HG02884 (cell line): ENCODE results near the gene TMTC4.
A peak's percentile ranks its signal among the peaks of the same experiment; 100 is the strongest.
"Not testable (repeated sequence)": the region's sequence is repeated elsewhere in the genome, so short reads cannot be mapped to it uniquely, and the experiment has no call there.

Experiments
- ATAC-seq: cut with Tn5 transposase; IDR thresholded peaks from one replicate; pipeline ENCODE4 v1.9.1; 2021; ENCODE audit warnings: mild to moderate bottlenecking, moderate library complexity; ENCODE audit not compliant: unreplicated experiment

The TMTC4 gene

GRCh38 chr13:100633461-100633860 is 41.1 kb downstream of the TMTC4 start:
- ATAC-seq, result no peak

- no peak for ATAC-seq
These were observed 44.0 kb downstream of the TMTC4 start for GRCh38 chr13:100630555-100630954.

- ATAC-seq, result no peak
These were observed 47.5 kb downstream of the TMTC4 start for GRCh38 chr13:100627120-100627519.

- no peak for ATAC-seq
These were observed 49.1 kb downstream of the TMTC4 start for GRCh38 chr13:100625447-100625846.

- ATAC-seq, result no peak
These were observed 53.8 kb downstream of the TMTC4 start for GRCh38 chr13:100620792-100621191.

GRCh38 chr13:100619940-100620339 is 54.7 kb downstream of the TMTC4 start:
- no peak for ATAC-seq

- ATAC-seq, result not testable (repeated sequence)
These were observed 55.7 kb downstream of the TMTC4 start for GRCh38 chr13:100618897-100619296.

GRCh38 chr13:100613031-100613430 is 61.6 kb downstream of the TMTC4 start:
- ATAC-seq, result no peak

- ATAC-seq, result no peak
These were observed 62.7 kb downstream of the TMTC4 start for GRCh38 chr13:100611678-100612492.

- ATAC-seq, result peak; percentile 22
These were observed 63.9 kb downstream of the TMTC4 start for GRCh38 chr13:100610391-100611347.

GRCh38 chr13:100608906-100609305 is 65.7 kb downstream of the TMTC4 start:
- ATAC-seq, result peak; percentile 91

- no peak for ATAC-seq
These were observed 66.1 kb downstream of the TMTC4 start for GRCh38 chr13:100608489-100608888.

GRCh38 chr13:100604918-100605710 is 69.5 kb downstream of the TMTC4 start:
- ATAC-seq, result no peak

GRCh38 chr13:100602493-100603111 is 72.0 kb downstream of the TMTC4 start:
- ATAC-seq, result no peak

GRCh38 chr13:100601716-100602115 is 72.9 kb downstream of the TMTC4 start:
- ATAC-seq, result no peak

- ATAC-seq, result no peak
These were observed 73.7 kb downstream of the TMTC4 start for GRCh38 chr13:100600915-100601314.

GRCh38 chr13:100600461-100600860 is 74.1 kb downstream of the TMTC4 start:
- no peak for ATAC-seq

GRCh38 chr13:100597253-100597652 is 77.3 kb downstream of the TMTC4 start:
- no peak for ATAC-seq

GRCh38 chr13:100596516-100596915 is 78.1 kb downstream of the TMTC4 start:
- no peak for ATAC-seq

GRCh38 chr13:100594731-100595130 is 79.9 kb downstream of the TMTC4 start:
- no peak for ATAC-seq
